GM12873 (cell line): ENCODE results near the gene TSPAN13.

Source experiments
- TF ChIP-seq, protein P1 (sequence below): IDR thresholded peaks from 2 replicates; pipeline ENCODE4 v1.5.1; 2012; ENCODE audit warnings: low read depth, mild to moderate bottlenecking, moderate library complexity, low read length, control low read depth; ENCODE audit not compliant: insufficient read depth; ENCODE audit errors: missing control alignments

Gene TSPAN13

GRCh38 chr7:16729541-16729940, 24.0 kb upstream of the TSPAN13 start:
- TF ChIP-seq, protein P1, sequence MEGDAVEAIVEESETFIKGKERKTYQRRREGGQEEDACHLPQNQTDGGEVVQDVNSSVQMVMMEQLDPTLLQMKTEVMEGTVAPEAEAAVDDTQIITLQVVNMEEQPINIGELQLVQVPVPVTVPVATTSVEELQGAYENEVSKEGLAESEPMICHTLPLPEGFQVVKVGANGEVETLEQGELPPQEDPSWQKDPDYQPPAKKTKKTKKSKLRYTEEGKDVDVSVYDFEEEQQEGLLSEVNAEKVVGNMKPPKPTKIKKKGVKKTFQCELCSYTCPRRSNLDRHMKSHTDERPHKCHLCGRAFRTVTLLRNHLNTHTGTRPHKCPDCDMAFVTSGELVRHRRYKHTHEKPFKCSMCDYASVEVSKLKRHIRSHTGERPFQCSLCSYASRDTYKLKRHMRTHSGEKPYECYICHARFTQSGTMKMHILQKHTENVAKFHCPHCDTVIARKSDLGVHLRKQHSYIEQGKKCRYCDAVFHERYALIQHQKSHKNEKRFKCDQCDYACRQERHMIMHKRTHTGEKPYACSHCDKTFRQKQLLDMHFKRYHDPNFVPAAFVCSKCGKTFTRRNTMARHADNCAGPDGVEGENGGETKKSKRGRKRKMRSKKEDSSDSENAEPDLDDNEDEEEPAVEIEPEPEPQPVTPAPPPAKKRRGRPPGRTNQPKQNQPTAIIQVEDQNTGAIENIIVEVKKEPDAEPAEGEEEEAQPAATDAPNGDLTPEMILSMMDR = no peak

DNA sequence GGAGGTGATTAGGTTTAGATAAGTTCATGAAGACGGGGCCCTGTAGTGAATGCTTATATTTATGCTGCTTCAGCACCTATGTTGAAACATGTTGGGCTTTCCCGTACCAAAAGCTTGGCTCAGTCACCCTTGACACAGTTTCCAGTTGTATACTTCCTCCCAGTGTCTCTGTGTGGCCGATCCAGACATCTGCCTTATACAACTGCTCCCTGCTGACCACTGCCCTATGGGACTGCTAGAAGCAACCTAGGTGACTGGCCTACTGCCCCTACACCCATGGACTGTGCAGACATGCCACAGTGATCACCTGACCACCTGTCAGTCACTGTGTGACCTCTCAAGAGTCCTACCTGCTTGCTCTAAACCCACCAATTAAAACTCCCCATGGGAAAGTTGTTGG, 22.6 kb upstream of the TSPAN13 start:
- TF ChIP-seq, protein P1 = no peak

- TF ChIP-seq, protein P1 = no peak
Observed at GRCh38 chr7:16732828-16733227, 20.7 kb upstream of the TSPAN13 start.

GRCh38 chr7:16734148-16734726, 19.3 kb upstream of the TSPAN13 start:
- TF ChIP-seq, protein P1 = no peak

DNA sequence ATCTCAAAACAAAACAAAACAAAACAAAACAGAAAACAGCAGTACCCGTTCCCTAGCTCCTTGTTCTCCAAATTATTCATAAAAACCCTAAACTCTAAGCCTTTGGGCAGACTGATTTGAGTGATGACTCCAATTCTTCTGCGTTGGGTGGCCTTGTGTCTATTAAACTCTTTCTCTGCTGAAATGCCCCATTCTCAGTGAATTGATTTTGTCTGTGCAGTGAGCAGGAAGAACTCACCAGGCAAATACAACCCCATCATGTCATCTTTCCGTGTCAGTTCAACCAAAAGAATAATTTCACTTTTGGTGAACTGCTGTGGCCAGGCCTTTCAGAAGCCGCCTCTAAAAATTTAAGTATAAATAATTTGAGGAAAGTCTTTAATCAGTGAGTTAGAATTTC, 18.5 kb upstream of the TSPAN13 start:
- TF ChIP-seq, protein P1 = no peak

DNA sequence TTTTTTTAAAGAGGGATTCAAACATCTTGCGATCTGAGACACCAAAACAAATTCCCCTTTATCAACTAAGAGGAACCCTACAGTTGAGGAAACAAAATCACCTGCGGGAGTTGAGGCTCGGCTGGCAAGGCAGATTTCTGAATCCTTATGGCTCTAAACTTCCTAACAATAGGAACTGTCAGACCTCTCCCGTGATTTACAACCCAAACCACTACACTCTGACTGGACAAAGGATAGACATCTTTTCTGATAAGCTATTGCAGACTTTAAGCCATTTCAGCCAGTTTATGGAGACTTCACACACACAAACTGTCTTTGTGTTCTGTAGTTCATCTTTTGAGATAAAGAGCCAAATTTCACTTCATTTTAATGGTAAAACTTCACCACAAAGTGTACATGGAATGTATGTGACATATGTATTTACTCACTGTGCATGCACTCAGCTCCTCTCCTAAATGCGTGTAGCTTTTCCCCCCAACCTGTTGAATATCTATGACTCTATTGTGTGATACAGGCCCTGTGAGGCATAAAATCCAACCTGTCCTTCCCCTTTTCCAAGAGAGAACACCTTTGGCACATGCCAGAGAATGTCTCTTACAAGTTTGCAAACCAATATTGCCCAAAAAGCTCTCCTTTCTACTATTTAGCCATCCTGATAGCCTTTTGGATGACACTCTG, 15.4 kb upstream of the TSPAN13 start:
- TF ChIP-seq, protein P1 = no peak

DNA sequence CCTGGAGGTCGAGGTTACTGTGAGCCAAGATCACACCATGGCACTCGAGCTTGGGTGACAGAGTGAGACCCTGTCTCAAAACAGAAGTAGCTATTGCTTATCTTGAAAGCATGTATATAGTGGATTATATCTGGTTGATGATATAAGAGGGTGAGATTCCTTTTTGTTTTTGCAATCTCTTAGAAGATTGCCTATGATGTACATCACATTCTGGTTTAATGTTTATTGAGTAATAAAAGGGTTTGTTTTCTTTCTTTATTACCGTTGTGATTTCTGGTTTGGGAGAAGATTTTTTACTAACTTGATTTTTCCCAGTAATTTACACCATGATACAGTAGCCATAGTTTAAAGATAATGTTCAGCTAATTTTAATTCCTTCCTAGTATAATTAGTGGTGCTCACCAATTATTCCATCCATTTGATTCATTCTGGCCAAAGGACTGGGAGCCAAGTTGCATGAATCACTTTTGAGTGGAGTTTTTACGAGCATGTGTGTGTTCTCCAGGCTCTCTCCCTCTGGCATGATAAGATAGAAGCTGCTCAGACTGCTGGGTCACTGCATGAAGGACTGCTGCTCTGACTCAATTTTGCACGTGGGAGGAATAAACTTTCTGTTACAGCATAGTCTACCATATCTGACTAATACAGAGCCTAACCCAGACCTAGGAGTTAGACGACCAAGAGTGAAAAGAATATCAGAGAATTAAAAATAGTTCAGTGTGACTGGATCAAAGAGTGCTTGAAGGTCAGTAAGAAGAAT, 13.5 kb upstream of the TSPAN13 start:
- TF ChIP-seq, protein P1 = no peak
